GM12878 (cell line): ENCODE results near the gene FAM171A1. TPM values are rescaled to one million over a fixed set of nuclear protein-coding genes. Genes with fewer than 3 reads are reported as not detected.

Experiments used
- ATAC-seq: fragments of 200-7000 bp; cut with Tn5 transposase; 3 replicates; pipeline ENCODE4 v1.9.1; 2020; ENCODE audit warnings: mild to moderate bottlenecking, moderate library complexity
- BruUV-seq: library from RNA; stranded (reverse); fragments of 400-500 nt; replicated peaks from 2 replicates; lab custom pipeline; 2021; lab: Mats Ljungman, UMichigan
- CTCF ChIA-PET: fragments of 300-600 bp; sonication (Branson Sonifier 250); formaldehyde crosslinking; extraction: SDS; loops from one replicate; lab custom pipeline; 2021; ENCODE audit warnings: inconsistent platforms; lab: Yijun Ruan, JAX
- POLR2A ChIA-PET: fragments of 350-600 bp; formaldehyde crosslinking; extraction: SDS; loops from one replicate; lab custom pipeline; 2021; ENCODE audit warnings: inconsistent platforms; lab: Charles Lee
- RAD21 ChIA-PET: fragments of 300-600 bp; sonication (Branson Sonifier 250); formaldehyde crosslinking; loops from one replicate; lab custom pipeline; 2023; ENCODE audit warnings: antibody characterized with exemption; ENCODE audit not compliant: unreplicated experiment; lab: Charles Lee
- SMC1A ChIA-PET: fragments of 300-600 bp; sonication (Branson Sonifier 250); formaldehyde crosslinking; loops from one replicate; lab custom pipeline; 2023; ENCODE audit not compliant: unreplicated experiment, uncharacterized antibody; lab: Charles Lee
- DNase-seq: peaks from one replicate; pipeline ENCODE4 v3.0.0-alpha.2; 2011; ENCODE audit warnings: low read depth, low spot score
- FAIRE-seq: peaks from 3 replicates; lab custom pipeline; 2011; peaks lifted over from hg19 to GRCh38; lab: Jason Lieb, UNC
- H2AFZ ChIP-seq: 2 replicates; pipeline ENCODE4 v1.6.0; 2011; ENCODE audit warnings: low read depth, low read length, control low read depth; ENCODE audit not compliant: control insufficient read depth
- H3K27ac ChIP-seq: 2 replicates; pipeline ENCODE4 v1.5.1; 2011; ENCODE audit warnings: control low read depth; ENCODE audit not compliant: control insufficient read depth, insufficient read depth
- H3K27me3 ChIP-seq, 2 experiments: replicated peaks in 1 of 2; 2 replicates each; pipeline versions ENCODE4 v1.6.0 to v1.6.1; 2011; ENCODE audit warnings: low read length in 1 of 2; ENCODE audit not compliant: control insufficient read depth in 2 of 2, insufficient read depth in 2 of 2
- H3K36me3 ChIP-seq, 2 experiments: 2 replicates each; pipeline ENCODE4 v1.5.1; 2011; ENCODE audit warnings: low read length in 1 of 2; ENCODE audit not compliant: control insufficient read depth in 2 of 2, insufficient read depth in 2 of 2
- H3K4me1 ChIP-seq: 2 replicates; pipeline ENCODE4 v1.6.1; 2011; ENCODE audit warnings: mild to moderate bottlenecking, low read length, moderate library complexity, mixed read lengths; ENCODE audit not compliant: control insufficient read depth, insufficient read depth
- H3K4me2 ChIP-seq: 2 replicates; pipeline ENCODE4 v1.6.0; 2011; ENCODE audit warnings: control low read depth; ENCODE audit not compliant: control insufficient read depth, insufficient read depth
- H3K4me3 ChIP-seq: fragments of 200-600 bp; sonication (generic); 2 replicates; pipeline ENCODE4 v1.5.1; 2016
- H3K79me2 ChIP-seq: 2 replicates; pipeline ENCODE4 v1.6.0; 2011; ENCODE audit warnings: low read length; ENCODE audit not compliant: control insufficient read depth, insufficient read depth
- H3K9ac ChIP-seq: 2 replicates; pipeline ENCODE4 v1.8.0; 2011; ENCODE audit warnings: low read length, control low read depth, mixed read lengths; ENCODE audit not compliant: control insufficient read depth, insufficient read depth
- H3K9me3 ChIP-seq: replicated peaks from 3 replicates; pipeline ENCODE4 v1.5.1; 2011; ENCODE audit warnings: mild to moderate bottlenecking, low read length; ENCODE audit not compliant: control insufficient read depth, insufficient read depth
- H4K20me1 ChIP-seq: 2 replicates; pipeline ENCODE4 v1.6.0; 2011; ENCODE audit not compliant: control insufficient read depth, insufficient read depth
- E2F8 ChIP-seq: fragments of 450-650 bp; IDR thresholded peaks from 2 replicates; pipeline ENCODE4 v1.6.1; 2018; ENCODE audit warnings: mild to moderate bottlenecking, low read depth, moderate library complexity; ENCODE audit not compliant: partially characterized antibody
- HDAC2 ChIP-seq: fragments of 200-600 bp; sonication (generic); IDR thresholded peaks from 2 replicates; pipeline ENCODE4 v1.6.1; 2017
- KAT2A ChIP-seq: conservative IDR thresholded peaks from 2 replicates; pipeline ENCODE4 v1.6.1; 2011; ENCODE audit warnings: low read depth, low read length; ENCODE audit not compliant: control insufficient read depth
- MYC ChIP-seq: IDR thresholded peaks from 2 replicates; pipeline ENCODE4 v1.6.1; 2011; ENCODE audit warnings: mild to moderate bottlenecking, low read length, moderate library complexity, inconsistent platforms; ENCODE audit not compliant: insufficient read depth, insufficient replicate concordance, insufficient read length, severe bottlenecking
- POLR2AphosphoS5 ChIP-seq: IDR thresholded peaks from 2 replicates; pipeline ENCODE4 v1.6.1; 2011; ENCODE audit warnings: mild to moderate bottlenecking, low read length, inconsistent platforms
- RAD21 ChIP-seq: IDR thresholded peaks from 2 replicates; pipeline ENCODE4 v1.6.1; 2011; ENCODE audit warnings: mild to moderate bottlenecking, low read depth, low read length, moderate library complexity; ENCODE audit not compliant: insufficient read depth
- RB1 ChIP-seq: fragments of 450-650 bp; formaldehyde crosslinking; IDR thresholded peaks from 2 replicates; pipeline ENCODE4 v1.6.1; 2017; ENCODE audit warnings: mild to moderate bottlenecking, borderline replicate concordance
- SMC3 ChIP-seq: IDR thresholded peaks from 2 replicates; pipeline ENCODE4 v1.6.1; 2011; ENCODE audit warnings: low read length, improper control_type of control experiment, borderline replicate concordance
- SREBF1 ChIP-seq: IDR thresholded peaks from 2 replicates; pipeline ENCODE4 v1.6.1; 2012; ENCODE audit warnings: mild to moderate bottlenecking, low read length
- SRF ChIP-seq, 2 experiments: IDR thresholded peaks; 2 replicates each; pipeline ENCODE4 v1.6.1; 2011; ENCODE audit warnings: low read depth in 2 of 2, low read length in 2 of 2, mild to moderate bottlenecking in 1 of 2, moderate library complexity in 1 of 2
- STAT3 ChIP-seq: IDR thresholded peaks from 2 replicates; pipeline ENCODE4 v1.6.1; 2011; ENCODE audit warnings: low read depth, low read length, improper control_type of control experiment
- TAF1 ChIP-seq: IDR thresholded peaks from 2 replicates; pipeline ENCODE4 v1.6.1; 2011; ENCODE audit warnings: mild to moderate bottlenecking, low read depth, low read length, borderline replicate concordance
- ZNF622 ChIP-seq: fragments of 450-650 bp; IDR thresholded peaks from 2 replicates; pipeline ENCODE4 v1.6.1; 2017; ENCODE audit warnings: mild to moderate bottlenecking, inconsistent platforms
- ZNF687 ChIP-seq: fragments of 450-650 bp; IDR thresholded peaks from 2 replicates; pipeline ENCODE4 v1.6.1; 2017; ENCODE audit warnings: mild to moderate bottlenecking, moderate library complexity
- WGBS: methylation state at CpG from one replicate; pipeline ENCODE4 v1.1.6; 2016; ENCODE audit warnings: low lambda C conversion rate; ENCODE audit not compliant: insufficient replicate concordance, insufficient coverage; ENCODE audit errors: missing lambda C conversion rate; 5-methylcytosine and 5-hydroxymethylcytosine counted together
- in situ Hi-C: fragments of 300-500 bp; cut with MboI; formaldehyde crosslinking; loops from 9 replicates; pipeline ENCODE4 v1.14.3; 2018; ENCODE audit warnings: mixed read lengths
- intact Hi-C: fragments of 100-400 bp; cut with micrococcal nuclease; formaldehyde crosslinking; loops from one replicate; pipeline ENCODE4 v1.14.2; 2022; ENCODE audit not compliant: unreplicated experiment
- polyA plus RNA-seq, 11 experiments: library from polyadenylated mRNA; depleted of rRNA in 4 of 11; unstranded in 6 of 11; stranded (reverse) in 5 of 11; fragments of >200 nt; fragmentation: Nextera tagmentation in 4 of 11; fragmentation: Illumina TruSeq in 1 of 11; extraction: Ambion mirVana in 4 of 11; extraction: Trizol in 1 of 11; gene quantifications; 1 replicate in 1 of 11; 2 replicates in 10 of 11; pipeline versions ENCODE4 v1.2.1 to v1.2.3, GENCODE V29; 2011 to 2016; ENCODE audit warnings: inconsistent platforms in 2 of 11, missing spikeins in 2 of 11, low read depth in 1 of 11
- total RNA-seq, 4 experiments: library from RNA; depleted of rRNA in 3 of 4; stranded (reverse); fragments of >200 nt in 3 of 4; fragmentation: Illumina TruSeq in 1 of 4; extraction: Trizol in 1 of 4; gene quantifications; 2 replicates each; pipeline versions ENCODE4 v1.2.1 to v1.2.3, GENCODE V29; 2013 to 2021
- TF ChIP-seq, protein P1 (sequence below): fragments of 450-650 bp; formaldehyde crosslinking; IDR thresholded peaks from 2 replicates; pipeline ENCODE4 v1.4.0; 2020; ENCODE audit warnings: mild to moderate bottlenecking, moderate library complexity

Gene FAM171A1
- total and polyA plus RNA-seq, 10 of the 15 experiments (the other 5 are each of a cell fraction or from before 2014, with no cell fraction given), result 0.05 to 0.28 (median 0.10) TPM; not detected in 1

GRCh38 chr10:15324113-15324512 lies 47.0 kb downstream of the FAM171A1 start:
- RAD21 ChIA-PET, result no interaction called here
- in situ Hi-C loops, result no loop called here
- Histone ChIP-seq H3K9ac (no peak overlapping the region), H2AFZ (no peak overlapping the region), H3K9me3 (no peaks in the 10 kb centered on the region; the same call in 2 of the 3 replicates), H3K27me3 (no peaks in the 10 kb centered on the region), H3K4me1 (no peaks in the 10 kb centered on the region), H3K4me3 (no peak overlapping the region), H3K79me2 (no peaks in the 10 kb centered on the region), H3K36me3 (no peaks in the 10 kb centered on the region), H3K27ac (no peak overlapping the region), H4K20me1 (no peaks in the 10 kb centered on the region), H3K4me2 (no peak overlapping the region)
- BruUV-seq, result no TSS peak
- DNase-seq (no peak), FAIRE-seq (no peak), ATAC-seq (no peak)
- POLR2A ChIA-PET, result no interaction called here
- intact Hi-C loops, result no loop called here
- CTCF ChIA-PET, result interaction anchor here (1.0 kb wide), 1 partner anchor 10 kb away, joined by 3 read pairs; no protein-coding TSS in a partner anchor
- SMC1A ChIA-PET, result no interaction called here
- TF ChIP-seq HDAC2, result no peak
- TF ChIP-seq POLR2AphosphoS5, result no peak
- TF ChIP-seq MYC, result no peak
- TF ChIP-seq E2F8, result no peak
- TF ChIP-seq SMC3, result no peak
- TF ChIP-seq RB1, result no peak
- TF ChIP-seq, protein P1, sequence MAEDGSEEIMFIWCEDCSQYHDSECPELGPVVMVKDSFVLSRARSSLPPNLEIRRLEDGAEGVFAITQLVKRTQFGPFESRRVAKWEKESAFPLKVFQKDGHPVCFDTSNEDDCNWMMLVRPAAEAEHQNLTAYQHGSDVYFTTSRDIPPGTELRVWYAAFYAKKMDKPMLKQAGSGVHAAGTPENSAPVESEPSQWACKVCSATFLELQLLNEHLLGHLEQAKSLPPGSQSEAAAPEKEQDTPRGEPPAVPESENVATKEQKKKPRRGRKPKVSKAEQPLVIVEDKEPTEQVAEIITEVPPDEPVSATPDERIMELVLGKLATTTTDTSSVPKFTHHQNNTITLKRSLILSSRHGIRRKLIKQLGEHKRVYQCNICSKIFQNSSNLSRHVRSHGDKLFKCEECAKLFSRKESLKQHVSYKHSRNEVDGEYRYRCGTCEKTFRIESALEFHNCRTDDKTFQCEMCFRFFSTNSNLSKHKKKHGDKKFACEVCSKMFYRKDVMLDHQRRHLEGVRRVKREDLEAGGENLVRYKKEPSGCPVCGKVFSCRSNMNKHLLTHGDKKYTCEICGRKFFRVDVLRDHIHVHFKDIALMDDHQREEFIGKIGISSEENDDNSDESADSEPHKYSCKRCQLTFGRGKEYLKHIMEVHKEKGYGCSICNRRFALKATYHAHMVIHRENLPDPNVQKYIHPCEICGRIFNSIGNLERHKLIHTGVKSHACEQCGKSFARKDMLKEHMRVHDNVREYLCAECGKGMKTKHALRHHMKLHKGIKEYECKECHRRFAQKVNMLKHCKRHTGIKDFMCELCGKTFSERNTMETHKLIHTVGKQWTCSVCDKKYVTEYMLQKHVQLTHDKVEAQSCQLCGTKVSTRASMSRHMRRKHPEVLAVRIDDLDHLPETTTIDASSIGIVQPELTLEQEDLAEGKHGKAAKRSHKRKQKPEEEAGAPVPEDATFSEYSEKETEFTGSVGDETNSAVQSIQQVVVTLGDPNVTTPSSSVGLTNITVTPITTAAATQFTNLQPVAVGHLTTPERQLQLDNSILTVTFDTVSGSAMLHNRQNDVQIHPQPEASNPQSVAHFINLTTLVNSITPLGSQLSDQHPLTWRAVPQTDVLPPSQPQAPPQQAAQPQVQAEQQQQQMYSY (CRISPR knock-in tag), result no peak
- TF ChIP-seq RAD21, result no peak
- TF ChIP-seq ZNF687, result no peak
- TF ChIP-seq STAT3, result no peak
- TF ChIP-seq ZNF622, result no peak
- no peak for TF ChIP-seq SRF (IDR thresholded peaks at IDR 0.05; ENCODE audit: low read depth in 2 of 2, low read length in 2 of 2)
- no peak for TF ChIP-seq KAT2A
- TF ChIP-seq TAF1, result no peak
- TF ChIP-seq SREBF1, result no peak
- 50% methylated on average over 8 of the region's 8 CpGs for WGBS
